GM12878 (cell line): ENCODE results near the gene PRKCB.

Experiments used
- CHD1 ChIP-seq: IDR thresholded peaks from 2 replicates; pipeline ENCODE4 v1.6.1; 2012; ENCODE audit warnings: low read depth, low read length, improper control_type of control experiment
- CTCF ChIP-seq, 3 experiments: IDR thresholded peaks in 2 of 3; conservative IDR thresholded peaks in 1 of 3; 2 replicates each; pipeline ENCODE4 v1.5.1; 2011; ENCODE audit warnings: low read depth in 3 of 3, low read length in 3 of 3, mild to moderate bottlenecking in 3 of 3, control low read depth in 2 of 3, moderate library complexity in 2 of 3, inconsistent platforms in 1 of 3, mixed read lengths in 1 of 3; ENCODE audit not compliant: control insufficient read depth in 2 of 3, insufficient read depth in 1 of 3; ENCODE audit errors: extremely low read depth in 1 of 3
- JUNB ChIP-seq: IDR thresholded peaks from 2 replicates; pipeline ENCODE4 v1.6.1; 2016; ENCODE audit warnings: antibody characterized with exemption, mild to moderate bottlenecking
- MAX ChIP-seq: IDR thresholded peaks from 2 replicates; pipeline ENCODE4 v1.6.1; 2012; ENCODE audit warnings: low read depth, low read length, improper control_type of control experiment
- NFIC ChIP-seq: IDR thresholded peaks from 2 replicates; pipeline ENCODE4 v1.6.1; 2012; ENCODE audit warnings: low read depth, mild to moderate bottlenecking, inconsistent platforms, low read length, moderate library complexity
- NR2C2 ChIP-seq: IDR thresholded peaks from 2 replicates; pipeline ENCODE4 v1.6.1; 2011; ENCODE audit warnings: borderline replicate concordance, low read depth; ENCODE audit not compliant: control insufficient read depth, insufficient read length
- PBX3 ChIP-seq: IDR thresholded peaks from 2 replicates; pipeline ENCODE4 v1.6.1; 2011; ENCODE audit warnings: mild to moderate bottlenecking, low read depth, low read length, moderate library complexity; ENCODE audit not compliant: insufficient replicate concordance
- RAD21 ChIP-seq: IDR thresholded peaks from 2 replicates; pipeline ENCODE4 v1.6.1; 2011; ENCODE audit warnings: mild to moderate bottlenecking, low read depth, low read length, moderate library complexity; ENCODE audit not compliant: insufficient read depth
- RCOR1 ChIP-seq: conservative IDR thresholded peaks from 2 replicates; pipeline ENCODE4 v1.6.1; 2012; ENCODE audit warnings: low read depth, low read length, improper control_type of control experiment
- SIN3A ChIP-seq: IDR thresholded peaks from 2 replicates; pipeline ENCODE4 v1.6.1; 2012; ENCODE audit warnings: low read depth, low read length, improper control_type of control experiment
- SMC3 ChIP-seq: IDR thresholded peaks from 2 replicates; pipeline ENCODE4 v1.6.1; 2011; ENCODE audit warnings: low read length, improper control_type of control experiment, borderline replicate concordance
- TARDBP ChIP-seq: IDR thresholded peaks from 2 replicates; pipeline ENCODE4 v1.6.1; 2016; ENCODE audit warnings: borderline replicate concordance
- TCF12 ChIP-seq: IDR thresholded peaks from 2 replicates; pipeline ENCODE4 v1.6.1; 2011; ENCODE audit warnings: low read depth, mild to moderate bottlenecking, low read length
- USF2 ChIP-seq: IDR thresholded peaks from 2 replicates; pipeline ENCODE4 v1.6.1; 2011; ENCODE audit warnings: low read depth, low read length, improper control_type of control experiment, borderline replicate concordance

GRCh38 chr16:24165273-24165672 lies 329.5 kb downstream of the PRKCB start:
- TF ChIP-seq TARDBP: no peak
- no peak for TF ChIP-seq CTCF (IDR thresholded peaks at IDR 0.05 in 2 of 3, conservative IDR thresholded peaks at IDR 0.05 in 1 of 3; ENCODE audit: control insufficient read depth in 2 of 3, extremely low read depth in 1 of 3, insufficient read depth in 1 of 3, low read depth in 3 of 3, low read length in 3 of 3)
- TF ChIP-seq NR2C2: no peak
- TF ChIP-seq TCF12: no peak
- TF ChIP-seq SMC3: no peak
- TF ChIP-seq USF2: no peak
- TF ChIP-seq SIN3A: no peak
- no peak for TF ChIP-seq CHD1
- TF ChIP-seq JUNB: no peak
- no peak for TF ChIP-seq MAX
- TF ChIP-seq RCOR1: no peak
- TF ChIP-seq NFIC: no peak
- no peak for TF ChIP-seq PBX3
- TF ChIP-seq RAD21: no peak
